Amygdala (tissue), 56 donors: Measurements from ENCODE around the gene GASK1A.
"Not testable (repeated sequence)": the region's sequence is repeated elsewhere in the genome, so short reads cannot be mapped to it uniquely, and the experiment has no call there.

Experiments
- DNase-seq, 56 donors: peaks; one replicate each; lab custom pipeline; 2025; lab: John Stamatoyannopoulos, UW

Gene GASK1A

DNA sequence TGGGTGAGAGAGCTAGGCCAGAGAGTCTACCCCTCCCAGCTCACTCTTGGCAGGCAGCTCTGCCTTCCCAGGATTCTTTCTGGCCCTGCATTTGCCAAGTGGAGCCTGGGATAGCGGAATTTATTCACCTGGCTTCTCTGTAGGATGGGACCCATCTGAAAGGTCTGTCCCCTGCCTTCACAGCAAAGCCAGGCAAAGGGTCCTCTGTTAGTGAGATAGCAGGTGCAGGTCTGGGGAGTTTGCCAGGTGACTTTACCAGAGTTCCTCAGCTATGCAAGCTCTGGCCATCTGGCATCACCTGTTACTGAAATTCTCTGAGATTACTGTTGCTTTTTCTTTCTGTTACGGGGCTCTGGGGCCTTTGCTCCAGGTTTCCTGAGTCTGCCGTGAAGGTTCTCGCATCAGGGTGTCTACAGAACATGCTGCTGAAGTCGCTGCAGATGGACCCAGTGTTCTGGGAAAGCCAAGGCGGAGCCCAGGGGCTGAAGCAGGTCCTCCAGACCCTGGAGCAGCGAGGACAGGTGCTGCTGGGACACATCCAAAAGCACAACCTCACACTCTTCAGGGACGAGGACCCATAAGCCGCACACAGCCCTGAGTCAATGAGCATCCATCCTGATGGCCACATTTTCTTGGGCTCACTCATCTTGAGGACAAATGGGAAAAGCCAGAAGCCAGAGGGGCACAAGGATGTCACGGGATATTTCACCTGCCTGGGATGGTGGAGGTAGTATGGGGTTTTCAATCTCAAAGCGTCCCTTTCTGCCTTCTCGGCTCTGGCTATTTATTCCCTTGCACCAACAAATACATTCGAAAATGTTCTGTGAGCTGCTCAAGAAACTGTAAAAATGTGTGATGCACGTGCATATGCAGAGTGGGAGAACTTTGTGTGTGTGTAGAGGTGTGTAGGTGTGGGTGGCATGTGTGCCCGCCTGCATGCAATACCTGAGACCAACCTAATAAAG lies 77.0 kb downstream of the GASK1A start:
- no peak for DNase-seq

DNA sequence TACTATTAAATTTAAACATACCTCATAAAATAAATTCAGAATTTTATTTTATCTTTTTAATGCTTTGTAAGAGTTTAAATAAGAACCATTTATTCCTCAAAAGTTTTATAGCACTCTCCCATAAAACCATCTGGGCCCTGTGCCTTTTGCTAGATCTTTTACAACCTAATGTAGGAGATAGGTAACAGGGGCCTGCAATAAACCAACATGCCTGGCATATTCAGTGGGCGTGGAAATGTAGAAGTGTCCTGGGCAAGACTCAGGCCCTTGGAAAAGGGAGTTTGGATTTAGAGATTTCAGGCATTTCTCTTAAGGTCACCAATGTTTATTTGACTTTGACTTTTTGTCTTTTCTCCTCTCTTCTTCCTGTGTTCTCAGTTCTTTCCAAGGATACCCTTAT lies 80.3 kb downstream of the GASK1A start:
- DNase-seq = no peak

DNA sequence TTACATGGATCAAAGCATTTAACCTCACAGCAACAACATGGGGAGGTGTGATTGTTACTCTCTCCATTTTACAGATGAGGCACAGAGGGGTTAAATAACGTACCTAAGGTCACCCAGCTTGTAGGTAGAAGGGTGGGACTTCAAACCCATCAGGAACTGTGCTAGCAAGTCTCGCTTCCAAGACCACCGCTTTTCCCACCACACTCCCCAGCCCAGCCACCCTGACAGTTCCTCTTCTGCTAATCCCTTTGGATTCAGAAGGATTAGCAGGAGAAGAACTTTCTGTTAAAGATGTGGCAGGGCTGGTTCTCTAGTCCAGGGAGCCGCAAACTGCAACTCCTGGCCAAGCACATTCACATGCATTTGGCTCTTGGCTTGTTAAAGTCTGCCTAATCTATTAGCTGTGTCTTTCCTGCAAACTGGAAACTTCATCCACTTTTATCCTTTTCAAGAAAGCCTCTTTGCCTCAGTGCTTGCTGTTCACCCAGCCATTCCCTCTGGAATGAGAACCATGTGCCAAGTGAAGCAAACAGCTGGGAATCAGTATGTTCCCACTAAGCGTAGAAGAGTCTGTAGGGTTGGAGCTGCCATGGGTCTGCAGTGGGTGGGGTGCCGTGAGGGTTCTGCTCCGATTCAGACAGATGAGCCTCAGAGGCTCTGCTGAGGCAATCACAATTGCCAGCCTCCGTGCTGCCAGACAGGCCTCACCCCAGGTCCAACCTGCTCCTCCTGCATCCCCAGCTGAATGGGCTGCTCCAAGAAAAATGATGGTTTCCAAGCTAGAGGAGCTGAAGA lies 82.2 kb downstream of the GASK1A start:
- no peak for DNase-seq

DNA sequence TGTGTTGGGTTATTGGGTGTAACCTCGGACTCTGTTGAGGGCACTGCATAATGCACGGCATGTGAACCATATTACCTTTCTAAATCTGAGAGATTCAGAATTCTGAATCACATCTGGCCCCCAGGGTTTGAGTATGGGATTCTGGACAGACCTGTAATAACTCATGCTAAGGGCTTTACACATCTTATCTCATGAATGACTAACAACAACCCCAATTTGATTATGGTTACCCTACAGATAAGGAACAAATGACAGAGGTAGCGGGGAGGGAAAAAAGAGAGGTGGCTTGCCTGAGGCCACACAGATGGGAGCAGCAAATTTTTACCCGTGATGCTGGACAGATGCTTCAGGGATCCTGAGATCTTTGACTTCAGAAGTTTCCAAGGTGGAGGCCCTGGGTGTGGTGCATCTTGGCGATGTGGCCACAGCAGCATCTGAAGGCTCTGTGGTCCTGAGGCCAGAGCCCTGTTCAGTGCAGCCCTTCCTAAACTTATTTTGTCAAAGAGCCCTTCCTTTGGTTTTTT lies 83.0 kb downstream of the GASK1A start:
- DNase-seq = no peak

DNA sequence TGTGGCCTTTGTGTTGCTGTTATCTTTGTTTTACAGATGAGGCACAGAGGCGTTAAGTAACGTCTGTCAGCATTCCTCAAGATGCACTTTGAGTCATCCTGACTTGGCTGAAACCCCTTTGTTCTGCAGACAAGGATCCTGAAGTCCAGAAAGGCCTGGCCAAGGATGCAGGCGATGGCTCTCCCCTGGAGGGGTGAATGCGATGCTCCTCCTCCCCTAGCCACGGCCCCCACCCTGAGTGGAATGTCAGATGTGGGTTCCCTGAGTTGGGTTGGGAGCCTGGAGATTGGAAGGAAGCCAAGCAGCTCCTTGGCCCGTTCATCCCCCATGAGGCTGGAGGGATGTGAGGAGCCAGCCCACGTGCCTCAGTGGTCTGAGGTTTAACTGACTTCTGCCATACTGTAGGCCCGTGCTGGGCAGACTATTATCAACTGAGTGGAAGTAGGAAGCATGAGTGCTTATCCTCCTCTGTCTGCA lies 83.5 kb downstream of the GASK1A start:
- DNase-seq = no peak

DNA sequence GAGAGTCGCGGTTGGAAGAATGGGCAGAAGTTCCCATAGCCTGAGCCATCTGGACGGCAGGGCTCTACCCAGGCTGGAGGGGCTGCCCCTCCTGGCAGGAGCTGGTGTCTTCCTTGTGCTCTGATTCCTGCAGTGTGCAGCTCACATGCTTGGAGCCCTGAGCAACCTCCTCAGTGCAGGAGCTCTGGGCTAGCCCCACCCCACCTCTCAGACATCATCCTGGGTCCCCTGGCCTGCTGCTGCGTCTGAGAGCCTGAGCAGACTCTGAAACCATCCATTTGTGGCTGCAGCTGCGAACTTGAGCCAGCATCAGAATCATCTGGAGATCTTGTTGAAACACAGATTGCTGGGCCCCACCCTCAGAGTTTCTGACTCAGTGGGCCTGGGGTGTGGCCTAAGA lies 84.0 kb downstream of the GASK1A start:
- DNase-seq = no peak

DNA sequence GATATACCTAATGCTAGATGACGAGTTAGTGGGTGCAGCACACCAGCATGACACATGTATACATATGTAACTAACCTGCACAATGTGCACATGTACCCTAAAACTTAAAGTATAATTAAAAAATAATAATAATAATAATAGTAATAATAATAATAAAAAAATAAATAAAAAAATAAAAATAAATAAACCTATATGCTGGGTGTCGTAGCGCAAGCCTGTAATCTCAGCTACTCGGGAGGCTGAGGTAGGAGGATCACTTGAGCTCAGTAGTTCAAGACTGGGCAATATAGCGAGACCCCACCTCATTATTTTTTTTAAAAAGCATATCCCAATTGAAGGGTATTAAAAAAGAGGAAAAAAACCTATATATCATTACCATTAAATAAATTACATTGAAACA lies 91.6 kb downstream of the GASK1A start:
- DNase-seq = not testable (repeated sequence)

DNA sequence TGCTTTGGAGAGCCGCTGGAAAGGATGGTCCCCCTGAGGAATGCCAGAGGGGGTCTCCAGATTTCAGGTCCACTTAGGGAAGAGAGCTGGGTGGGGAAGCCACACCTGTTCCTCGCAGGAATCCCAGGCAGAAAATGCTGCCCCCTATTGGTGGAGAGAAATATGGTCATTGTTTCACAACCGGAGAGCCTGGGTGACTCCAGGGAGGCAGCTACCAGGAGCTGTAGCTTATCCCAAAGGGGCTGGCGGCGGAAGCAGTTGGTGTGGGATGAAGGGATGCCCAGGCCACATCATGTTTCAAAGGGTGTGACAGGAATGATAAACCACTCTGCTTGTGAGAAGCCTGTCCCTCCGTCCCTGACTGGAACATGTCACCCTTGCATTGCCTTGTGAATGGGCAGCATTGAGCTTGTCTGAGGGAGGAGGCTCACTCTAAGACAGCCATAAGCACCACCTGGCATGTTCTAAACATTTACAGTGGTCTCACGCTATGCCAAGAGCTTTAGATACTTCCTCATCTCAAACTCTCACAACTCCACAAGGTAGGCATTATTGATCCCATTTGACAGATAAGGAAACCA lies 92.3 kb downstream of the GASK1A start:
- no peak for DNase-seq

DNA sequence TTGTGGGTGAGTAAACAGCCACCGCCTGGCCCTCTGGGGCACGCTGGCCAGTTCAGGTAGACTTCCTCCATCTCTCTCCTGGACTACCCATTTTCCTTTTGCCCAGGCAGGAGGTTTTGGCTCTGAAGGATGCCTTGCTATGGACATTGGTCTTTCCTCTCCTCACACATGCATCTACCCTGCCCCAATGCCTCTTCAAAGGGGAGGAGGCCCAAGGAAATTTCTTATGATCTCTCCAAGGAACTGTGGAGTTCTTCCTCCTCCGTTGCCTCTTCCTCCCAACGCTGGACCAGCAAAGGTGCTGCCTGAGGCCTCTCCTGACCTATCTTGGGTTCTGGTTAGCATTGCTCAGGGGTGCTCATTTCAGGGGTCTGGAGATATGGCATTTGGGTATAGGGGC lies 93.2 kb downstream of the GASK1A start:
- no peak for DNase-seq

DNA sequence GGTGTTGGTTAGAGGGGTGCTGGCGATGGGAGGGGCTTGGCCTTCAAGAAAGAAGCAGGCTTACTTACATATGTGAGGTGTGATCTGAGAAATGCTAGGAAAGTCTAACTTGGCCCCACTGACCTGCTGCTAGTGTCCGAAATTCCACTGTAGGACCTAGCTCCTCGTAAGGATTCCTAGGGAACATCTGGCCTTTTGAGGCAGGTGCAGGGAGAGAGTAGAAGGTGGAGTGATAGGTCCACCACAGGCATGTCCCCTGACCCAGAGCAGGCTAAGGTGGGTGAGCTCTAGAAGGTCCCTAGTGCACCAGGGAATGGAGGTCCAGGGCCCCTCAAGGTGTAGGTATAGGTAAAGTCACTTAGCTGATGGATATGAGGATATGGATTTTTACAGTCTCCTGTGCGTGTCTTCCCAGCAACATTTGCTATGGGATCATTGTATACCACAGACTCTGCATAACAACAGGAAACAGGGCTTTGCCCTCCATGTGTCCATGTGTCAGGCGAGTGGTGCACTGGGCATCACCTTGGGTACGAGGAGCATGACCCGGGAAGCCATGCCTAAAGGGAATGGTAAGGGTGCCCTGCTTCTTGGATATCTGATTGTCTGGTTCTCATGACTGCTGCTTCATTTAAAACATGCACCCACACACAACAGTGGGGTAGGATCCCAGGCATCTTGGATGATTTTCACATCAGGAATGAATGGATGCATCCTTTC lies 94.2 kb downstream of the GASK1A start:
- DNase-seq = no peak

DNA sequence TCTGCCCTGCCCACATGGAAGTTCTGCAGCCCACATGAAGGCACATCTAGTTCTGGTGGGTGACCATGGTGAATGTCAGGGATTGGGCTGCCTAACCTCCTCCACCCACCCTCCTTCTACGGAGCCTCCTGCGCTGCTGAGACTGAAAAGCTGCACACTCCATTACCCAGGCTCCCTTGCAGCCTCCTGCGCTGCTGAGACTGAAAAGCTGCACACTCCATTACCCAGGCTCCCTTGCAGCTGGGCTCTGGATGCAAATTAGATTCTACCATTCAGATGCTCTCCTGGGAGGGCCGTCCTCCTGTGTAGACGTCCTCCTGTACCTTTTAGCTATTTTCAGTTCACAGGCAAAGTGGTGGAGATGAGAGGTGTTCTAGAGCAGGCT lies 94.7 kb downstream of the GASK1A start:
- DNase-seq = peak in 8 of 56 donors; percentile 20 to 45 (median 37)

DNA sequence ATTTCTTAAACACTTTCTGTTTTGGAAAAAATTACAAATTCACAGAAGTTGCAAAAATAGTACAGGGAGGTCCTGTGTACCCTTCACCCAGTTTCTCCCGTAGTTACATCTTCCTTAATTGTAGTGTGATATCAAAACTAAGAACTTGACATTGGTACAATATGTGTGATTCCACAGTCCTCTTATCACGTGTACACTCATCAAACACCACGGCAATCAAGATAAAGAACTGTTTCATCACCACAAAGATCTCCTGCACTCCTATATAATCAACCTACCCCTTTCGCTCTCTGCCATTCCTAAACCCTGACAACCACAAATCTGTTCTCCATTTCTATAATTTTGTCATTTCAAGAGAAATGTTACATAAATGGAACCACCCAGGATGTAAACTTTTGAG lies 95.4 kb downstream of the GASK1A start:
- DNase-seq = no peak

DNA sequence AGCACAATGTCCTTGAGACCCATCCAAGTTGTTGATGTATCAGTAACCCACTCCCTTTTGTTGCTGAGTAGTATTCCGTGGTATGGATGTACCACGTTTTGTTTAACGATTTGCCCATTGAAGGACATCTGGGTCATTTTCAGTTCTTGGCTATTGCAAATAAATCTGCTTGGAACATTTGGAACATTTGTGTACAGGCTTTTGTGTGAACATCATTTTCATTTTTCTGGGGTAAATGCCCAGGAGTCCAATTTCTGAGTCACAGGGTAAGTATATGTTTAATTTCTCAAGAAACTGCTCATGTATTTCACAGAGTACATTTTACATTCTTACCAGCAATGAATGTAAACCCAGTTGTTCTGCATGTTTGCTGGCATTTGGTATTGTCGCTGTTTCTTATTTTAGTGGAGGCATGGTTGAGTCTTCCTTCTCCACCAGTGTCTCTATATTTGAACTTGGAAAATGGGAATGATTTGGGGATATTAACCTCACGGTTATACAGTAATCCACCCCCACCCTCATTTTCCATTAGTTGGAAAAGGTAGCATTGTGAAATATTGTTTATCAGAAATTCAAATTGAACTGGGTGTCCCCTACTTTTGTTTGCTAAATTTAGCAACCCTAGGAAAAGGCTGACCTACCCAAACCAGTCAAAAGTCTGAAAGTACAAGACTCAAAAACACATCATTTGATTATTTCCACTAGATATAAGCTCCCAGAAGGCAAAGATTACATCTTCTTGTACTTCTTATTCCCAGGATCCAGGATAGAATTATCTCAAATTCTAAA lies 96.0 kb downstream of the GASK1A start:
- DNase-seq = no peak

DNA sequence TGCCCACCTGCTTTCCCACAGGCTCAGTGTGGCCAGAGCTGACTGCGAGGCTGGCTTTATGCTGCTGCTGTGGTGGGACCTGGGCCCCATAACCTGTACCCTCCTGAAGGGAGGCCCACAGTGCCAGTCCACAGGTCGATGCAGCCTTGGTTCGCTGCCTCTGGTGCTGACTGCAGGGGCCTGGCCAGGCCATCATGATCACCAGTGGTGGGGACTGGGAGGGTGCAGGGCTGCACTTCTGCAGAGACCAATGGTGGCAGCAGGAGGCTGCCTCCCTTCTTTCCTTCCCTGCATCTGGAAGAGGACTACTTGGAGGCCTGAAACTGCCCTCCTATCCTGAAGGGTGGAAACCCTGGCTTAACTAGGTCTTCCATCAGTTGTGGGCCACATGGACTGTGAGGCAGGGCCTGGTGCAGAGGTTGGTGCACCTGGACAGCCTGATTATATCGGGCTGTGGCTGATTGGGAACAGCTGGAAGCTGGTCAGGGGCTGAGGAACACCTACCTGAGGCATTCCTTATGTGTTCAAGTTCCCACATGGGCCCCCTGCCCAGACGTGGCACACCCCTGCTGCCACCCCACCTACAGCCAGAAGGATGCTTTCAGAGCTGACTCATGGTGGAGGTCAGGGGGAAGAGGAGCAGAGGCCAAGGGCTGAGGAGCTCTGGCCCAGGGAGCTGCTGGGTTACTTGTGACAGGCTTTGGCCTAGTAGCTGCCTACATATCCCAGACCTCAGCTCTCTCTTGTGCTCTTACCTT lies 97.0 kb downstream of the GASK1A start:
- no peak for DNase-seq

DNA sequence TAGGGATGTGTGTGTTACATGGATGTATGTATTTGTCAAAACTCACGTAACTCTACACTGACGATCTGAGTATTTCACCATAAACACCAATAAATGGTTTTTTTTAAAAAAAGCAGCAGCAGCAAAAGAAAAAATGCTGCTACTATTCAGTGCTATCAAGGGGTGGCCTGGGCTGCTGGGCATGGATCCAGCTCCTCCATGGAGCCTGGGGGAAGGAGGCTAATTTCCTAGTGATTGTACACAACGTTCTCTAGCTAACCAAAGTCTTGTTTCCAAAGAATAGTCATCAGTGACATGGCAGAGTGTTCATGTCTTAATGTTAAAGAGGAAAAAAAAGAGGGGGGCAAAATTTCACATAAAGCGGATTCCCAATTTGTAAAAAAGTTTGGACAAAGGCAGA lies 97.7 kb downstream of the GASK1A start:
- DNase-seq = peak in 8 of 56 donors; percentile 12 to 34 (median 22)

DNA sequence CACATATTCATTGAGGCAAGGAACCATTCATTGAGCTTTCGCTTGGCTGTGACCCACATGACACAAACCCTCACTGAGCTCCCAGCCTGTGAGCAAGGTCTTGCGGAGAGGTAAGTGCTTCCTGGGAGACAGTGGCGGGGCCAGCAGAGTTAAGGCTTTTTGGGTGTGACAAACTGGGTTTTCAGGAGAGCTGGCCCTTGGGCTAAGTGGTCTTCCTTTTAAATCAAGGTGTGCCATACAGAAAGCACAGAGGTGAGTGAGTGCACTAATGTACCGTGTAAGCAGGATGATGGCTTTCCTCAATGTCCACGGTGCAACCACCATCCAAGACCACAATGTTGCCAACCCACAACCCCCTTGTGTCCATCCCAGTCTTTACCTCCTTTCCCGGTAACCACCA lies 98.2 kb downstream of the GASK1A start:
- DNase-seq = no peak

DNA sequence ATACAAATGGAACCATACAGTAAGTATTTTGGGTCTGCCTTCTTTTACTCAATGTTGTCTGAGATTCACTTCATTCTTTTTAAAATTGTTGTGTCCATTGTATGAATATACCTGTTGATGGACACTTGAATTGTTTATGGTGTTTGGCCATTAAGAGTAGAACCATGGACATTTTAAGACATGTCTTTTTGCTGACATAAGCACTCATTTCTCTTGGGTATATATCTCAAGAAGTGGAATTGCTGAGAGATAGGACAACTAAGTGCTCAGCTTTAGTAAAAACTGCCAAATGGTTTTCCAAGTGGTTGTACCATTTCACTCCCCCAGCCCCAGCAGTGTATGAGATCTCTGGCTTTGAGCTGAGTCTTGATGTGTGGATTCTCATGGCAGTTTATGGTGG lies 98.6 kb downstream of the GASK1A start:
- DNase-seq = no peak

DNA sequence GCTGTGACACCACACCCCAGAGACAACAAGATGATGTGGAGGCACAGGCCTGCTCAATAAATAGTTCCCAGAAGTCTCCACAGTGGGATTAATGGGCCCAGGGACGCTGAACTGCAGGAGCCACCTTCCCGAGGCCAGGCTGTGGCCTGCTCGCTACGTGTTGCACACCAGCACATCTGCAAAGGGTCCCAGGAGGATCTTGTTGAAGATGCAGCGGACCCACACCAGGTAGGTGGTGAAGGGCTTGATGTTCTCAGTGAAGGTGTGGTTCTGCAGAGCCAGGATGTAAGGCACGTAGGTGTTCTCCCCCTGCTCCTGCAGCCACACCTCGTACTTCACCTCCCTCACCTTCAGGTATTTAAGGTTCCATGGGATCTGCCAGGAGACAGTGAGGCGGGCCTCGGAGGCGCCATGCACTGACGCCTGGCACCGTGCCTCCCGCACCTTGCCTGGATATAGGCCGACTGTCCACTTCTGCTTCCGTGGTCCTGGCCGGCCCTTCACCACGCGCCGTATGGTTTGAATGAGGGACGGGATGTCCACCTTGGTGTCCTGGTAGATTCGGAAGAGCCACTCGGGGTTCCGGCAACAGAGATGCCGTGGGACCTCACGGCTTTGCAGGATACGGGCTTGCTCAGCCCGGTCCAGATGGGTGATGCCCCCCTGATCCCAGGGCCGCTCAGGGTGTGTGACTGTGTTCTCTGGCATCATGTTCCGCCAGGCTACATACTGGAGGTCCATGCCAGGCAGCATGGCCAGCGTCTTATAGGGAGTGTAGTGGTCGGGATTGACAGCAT lies 100.6 kb downstream of the GASK1A start:
- DNase-seq = no peak
